Spinal cord (tissue), 10 donors: Measurements from ENCODE around the gene NCK2. TPM values are rescaled to one million over a fixed set of nuclear protein-coding genes. Genes with fewer than 3 reads are reported as not detected.

Experiments
- DNase-seq, 6 donors: peaks; one replicate each; pipeline versions ENCODE4 v3.0.0 to v3.0.0-alpha.2; 2013 to 2015; ENCODE audit warnings: low spot score in 6 of 6, low read depth in 4 of 6
- H3K27ac ChIP-seq: one replicate; pipeline ENCODE4 v1.5.1; 2013; ENCODE audit warnings: low read depth, low read length, control low read depth
- H3K27me3 ChIP-seq: one replicate; pipeline ENCODE4 v1.6.1; 2013; ENCODE audit warnings: low read length; ENCODE audit not compliant: control insufficient read depth, insufficient read depth
- H3K36me3 ChIP-seq: one replicate; pipeline ENCODE4 v1.6.1; 2013; ENCODE audit warnings: low read length; ENCODE audit not compliant: control insufficient read depth, insufficient read depth
- H3K4me1 ChIP-seq: one replicate; pipeline ENCODE4 v1.6.1; 2013; ENCODE audit warnings: low read length; ENCODE audit not compliant: control insufficient read depth, insufficient read depth
- H3K4me3 ChIP-seq: one replicate; pipeline ENCODE4 v1.5.1; 2013; ENCODE audit warnings: low read depth, low read length, control low read depth
- H3K9me3 ChIP-seq: one replicate; pipeline ENCODE4 v1.6.1; 2013; ENCODE audit warnings: low read length; ENCODE audit not compliant: control insufficient read depth, insufficient read depth
- WGBS: methylation state at CpG from one replicate; pipeline ENCODE4 v1.1.5; 2013; ENCODE audit warnings: missing lambda C conversion rate; ENCODE audit not compliant: insufficient coverage; 5-methylcytosine and 5-hydroxymethylcytosine counted together
- polyA plus RNA-seq, 2 donors: library from polyadenylated mRNA; unstranded; fragments of 120-200 nt; gene quantifications; one replicate each; pipeline ENCODE4 v1.2.1, GENCODE V29; 2013; ENCODE audit not compliant: insufficient read length in 2 of 2
- total RNA-seq, 2 donors: library from RNA; depleted of rRNA in 1 of 2; stranded (reverse); fragments of 120-200 nt in 1 of 2; fragments of >200 nt in 1 of 2; gene quantifications; one replicate each; pipeline versions ENCODE4 v1.2.3 to v1.2.4, GENCODE V29; 2013 to 2014
- donor health status: healthy.

Gene NCK2
- total and polyA plus RNA-seq, 4 donors: 22.7 to 62.5 (median 51.0) TPM

- Histone ChIP-seq H3K36me3 (no peaks in the 10 kb centered on the region), H3K4me1 (no peaks in the 10 kb centered on the region), H3K27ac (no peak overlapping the region), H3K4me3 (no peak overlapping the region), H3K9me3 (no peaks in the 10 kb centered on the region), H3K27me3 (peaks cover 2% of the 10 kb centered on the region)
- peak in 1 of 6 donors; percentile 21 for DNase-seq
- 75% methylated on average over 3 of the region's 6 CpGs for WGBS
Observed at GRCh38 chr2:105714141-105714540, 30.6 kb upstream of the NCK2 start.

- WGBS: 66% methylated on average over 4 of the region's 8 CpGs
- Histone ChIP-seq H3K27ac (no peak overlapping the region), H3K36me3 (no peaks in the 10 kb centered on the region), H3K9me3 (no peaks in the 10 kb centered on the region), H3K4me1 (no peaks in the 10 kb centered on the region), H3K4me3 (no peak overlapping the region), H3K27me3 (no peaks in the 10 kb centered on the region)
- no peak for DNase-seq
Observed at GRCh38 chr2:105718846-105719481, 25.7 kb upstream of the NCK2 start.

GRCh38 chr2:105721991-105722511 lies 22.7 kb upstream of the NCK2 start:
- Histone ChIP-seq H3K27ac (no peak overlapping the region), H3K36me3 (no peaks in the 10 kb centered on the region), H3K27me3 (no peaks in the 10 kb centered on the region), H3K4me1 (no peaks in the 10 kb centered on the region), H3K9me3 (peaks cover under 1% of the 10 kb centered on the region), H3K4me3 (no peak overlapping the region)
- no peak for DNase-seq
- WGBS: 72% methylated on average over 5 of the region's 8 CpGs

- Histone ChIP-seq H3K4me1 (no peaks in the 10 kb centered on the region), H3K4me3 (no peak overlapping the region), H3K27ac (no peak overlapping the region), H3K9me3 (peaks cover 5% of the 10 kb centered on the region), H3K27me3 (no peaks in the 10 kb centered on the region), H3K36me3 (no peaks in the 10 kb centered on the region)
- WGBS: 78% methylated on average over 10 of the region's 11 CpGs
- DNase-seq: no peak
Observed at GRCh38 chr2:105722726-105723297, 21.9 kb upstream of the NCK2 start.

GRCh38 chr2:105723431-105723830 lies 21.3 kb upstream of the NCK2 start:
- Histone ChIP-seq H3K27me3 (no peaks in the 10 kb centered on the region), H3K27ac (no peak overlapping the region), H3K36me3 (no peaks in the 10 kb centered on the region), H3K4me1 (no peaks in the 10 kb centered on the region), H3K4me3 (no peak overlapping the region), H3K9me3 (peaks cover 5% of the 10 kb centered on the region)
- WGBS: 93% methylated on average over 3 of the region's 3 CpGs
- no peak for DNase-seq

GRCh38 chr2:105725388-105725787 lies 19.3 kb upstream of the NCK2 start:
- Histone ChIP-seq H3K36me3 (no peaks in the 10 kb centered on the region), H3K27ac (no peak overlapping the region)
- 90% methylated on average over 2 of the region's 5 CpGs for WGBS

GRCh38 chr2:105730170-105730569 lies 14.5 kb upstream of the NCK2 start:
- Histone ChIP-seq H3K4me1 (no peaks in the 10 kb centered on the region), H3K9me3 (peaks cover 5% of the 10 kb centered on the region), H3K4me3 (no peak overlapping the region), H3K27ac (no peak overlapping the region), H3K27me3 (no peaks in the 10 kb centered on the region), H3K36me3 (no peaks in the 10 kb centered on the region)
- no peak for DNase-seq
- WGBS: 89% methylated on average over 1 of the region's 1 CpG

More at GRCh38 chr2:105725388-105725787, 19.3 kb upstream of the NCK2 start:
- H3K4me3 ChIP-seq: no peak overlapping the region
- H3K9me3 ChIP-seq: peaks cover 5% of the 10 kb centered on the region
- no peaks in the 10 kb centered on the region for H3K27me3 ChIP-seq
- no peaks in the 10 kb centered on the region for H3K4me1 ChIP-seq
- DNase-seq: no peak

- peaks cover 5% of the 10 kb centered on the region for H3K9me3 ChIP-seq
- no peaks in the 10 kb centered on the region for H3K27me3 ChIP-seq
- no peaks in the 10 kb centered on the region for H3K36me3 ChIP-seq
- WGBS: 83% methylated on average over 3 of the region's 4 CpGs
- H3K4me3 ChIP-seq: no peak overlapping the region
- no peak overlapping the region for H3K27ac ChIP-seq
- DNase-seq: peak in 1 of 6 donors; percentile 7
- no peaks in the 10 kb centered on the region for H3K4me1 ChIP-seq
Observed at GRCh38 chr2:105731511-105731910, 13.2 kb upstream of the NCK2 start.

GRCh38 chr2:105732101-105732500 lies 12.6 kb upstream of the NCK2 start:
- H3K27ac ChIP-seq: no peak overlapping the region
- no peaks in the 10 kb centered on the region for H3K27me3 ChIP-seq
- no peaks in the 10 kb centered on the region for H3K36me3 ChIP-seq
- peaks cover 4% of the 10 kb centered on the region for H3K9me3 ChIP-seq
- WGBS: 60% methylated on average over 1 of the region's 7 CpGs
- H3K4me3 ChIP-seq: no peak overlapping the region
- no peaks in the 10 kb centered on the region for H3K4me1 ChIP-seq
- peak in 1 of 6 donors; percentile 7 for DNase-seq
